Measurements from ENCODE around the gene PDE4B. TPM values are rescaled to one million over a fixed set of nuclear protein-coding genes. Genes with fewer than 3 reads are reported as not detected.

The PDE4B gene
- total RNA-seq, 4 donors from 2014 or later, result 3.7 to 16.6 (median 5.1) TPM

GRCh38 chr1:66346873-66347272, 554.2 kb downstream of the PDE4B start:
- 96% methylated on average over 3 of the region's 3 CpGs for WGBS
- Histone ChIP-seq H3K36me3 (no peaks in the 10 kb centered on the region), H3K4me3 (no peak overlapping the region), H3K27ac (replicated peaks in 1 of 4) (no peak overlapping the region), H3K4me1 (peaks cover 29 to 43% (median 30%) of the 10 kb centered on the region in 4 donors), H3K27me3 (no peaks in the 10 kb centered on the region), H3K9me3 (no peaks in the 10 kb centered on the region)
- DNase-seq (ENCODE audit: extremely low spot score), result no peak
- intact Hi-C loops (cut with DNase I), result no loop called here
- no peak for TF ChIP-seq POLR2AphosphoS5 (IDR thresholded peaks at IDR 0.05)
- no peak for TF ChIP-seq CTCF (IDR thresholded peaks at IDR 0.05)
- no peak for TF ChIP-seq EP300 (IDR thresholded peaks at IDR 0.05)
- TF ChIP-seq POLR2A (IDR thresholded peaks at IDR 0.05; ENCODE audit: low read depth), result no peak

DNA sequence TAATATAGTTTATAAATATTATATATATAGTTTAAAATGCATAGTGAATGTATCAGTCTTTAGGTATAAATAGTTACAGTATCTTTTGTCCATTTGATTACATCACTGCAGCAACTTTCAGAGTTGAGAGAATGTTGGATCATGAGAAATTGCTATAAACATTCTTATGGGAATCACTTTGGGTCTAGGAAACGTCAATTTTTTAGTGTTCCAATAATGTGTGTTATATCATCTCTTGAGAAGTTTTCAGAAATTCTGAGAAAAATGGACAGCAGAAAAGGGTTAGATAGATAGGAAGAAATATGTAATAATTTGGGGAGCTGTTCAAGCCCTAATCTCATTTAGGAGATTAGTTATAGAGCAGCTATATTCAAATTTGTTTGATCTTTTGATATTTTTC, 556.1 kb downstream of the PDE4B start:
- TF ChIP-seq POLR2AphosphoS5 (IDR thresholded peaks at IDR 0.05) (no peak), CTCF (IDR thresholded peaks at IDR 0.05) (no peak), POLR2A (IDR thresholded peaks at IDR 0.05; ENCODE audit: low read depth) (no peak), EP300 (IDR thresholded peaks at IDR 0.05) (no peak)
- intact Hi-C loops (cut with DNase I), result no loop called here
- H3K36me3 ChIP-seq, result no peaks in the 10 kb centered on the region
- H3K27ac ChIP-seq (replicated peaks in 1 of 4), result peak overlapping the region in 1 of 4 donors; percentile 65
- H3K27me3 ChIP-seq, result no peaks in the 10 kb centered on the region
- H3K9me3 ChIP-seq, result no peaks in the 10 kb centered on the region
- no peak for DNase-seq (ENCODE audit: extremely low spot score)
- 70% methylated on average over 1 of the region's 1 CpG for WGBS
- H3K4me3 ChIP-seq, result no peak overlapping the region
- H3K4me1 ChIP-seq, result peaks cover 45 to 55% (median 47%) of the 10 kb centered on the region in 4 donors

DNA sequence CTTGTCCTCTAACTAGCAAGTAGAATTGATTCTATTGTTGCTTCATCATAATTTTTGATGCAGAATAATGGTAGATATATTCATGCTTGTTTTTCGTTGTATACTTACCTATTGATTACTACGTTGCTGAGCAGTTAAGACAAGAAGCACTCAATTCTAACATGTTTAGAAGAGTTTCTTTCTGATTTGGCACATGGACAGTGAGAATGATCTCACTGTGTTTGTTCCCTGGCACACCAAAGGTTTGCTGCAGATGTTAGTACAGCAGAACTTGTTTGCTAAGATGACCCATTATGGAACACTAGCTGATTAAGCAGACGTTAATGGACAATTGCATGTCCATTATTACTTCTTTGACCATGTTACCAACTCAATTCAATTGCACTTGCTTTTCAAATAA, 556.5 kb downstream of the PDE4B start:
- peaks cover 46 to 55% (median 49%) of the 10 kb centered on the region in 4 donors for H3K4me1 ChIP-seq
- WGBS, result 59% methylated on average over 3 of the region's 3 CpGs
- TF ChIP-seq POLR2AphosphoS5 (IDR thresholded peaks at IDR 0.05), result no peak
- TF ChIP-seq CTCF (IDR thresholded peaks at IDR 0.05), result no peak
- TF ChIP-seq EP300 (IDR thresholded peaks at IDR 0.05), result no peak
- no peak for TF ChIP-seq POLR2A (IDR thresholded peaks at IDR 0.05; ENCODE audit: low read depth)
- intact Hi-C loops (cut with DNase I), result no loop called here
- DNase-seq (ENCODE audit: extremely low spot score), result no peak
- no peaks in the 10 kb centered on the region for H3K9me3 ChIP-seq
- H3K4me3 ChIP-seq, result no peak overlapping the region
- H3K27ac ChIP-seq (replicated peaks in 1 of 4), result peak overlapping the region in 2 of 4 donors; percentile 28 to 65
- H3K36me3 ChIP-seq, result no peaks in the 10 kb centered on the region
- H3K27me3 ChIP-seq, result no peaks in the 10 kb centered on the region

GRCh38 chr1:66350001-66350547, 557.4 kb downstream of the PDE4B start:
- intact Hi-C loops (cut with DNase I), result no loop called here
- H3K27ac ChIP-seq (replicated peaks in 1 of 4), result peak overlapping the region; percentile 28 to 65 (median 44)
- H3K27me3 ChIP-seq, result no peaks in the 10 kb centered on the region
- H3K4me1 ChIP-seq, result peaks cover 52 to 61% (median 52%) of the 10 kb centered on the region in 4 donors
- no peaks in the 10 kb centered on the region for H3K9me3 ChIP-seq
- H3K4me3 ChIP-seq, result peak overlapping the region in 3 of 4 donors; percentile 11 to 19 (median 15)
- no peaks in the 10 kb centered on the region for H3K36me3 ChIP-seq
- WGBS, result 41% methylated on average over 6 of the region's 6 CpGs
- no peak for DNase-seq (ENCODE audit: extremely low spot score)
- no peak for TF ChIP-seq CTCF (IDR thresholded peaks at IDR 0.05)
- TF ChIP-seq POLR2A (IDR thresholded peaks at IDR 0.05; ENCODE audit: low read depth), result no peak
- TF ChIP-seq POLR2AphosphoS5 (IDR thresholded peaks at IDR 0.05), result peak; percentile 26 to 53
- no peak for TF ChIP-seq EP300 (IDR thresholded peaks at IDR 0.05)

DNA sequence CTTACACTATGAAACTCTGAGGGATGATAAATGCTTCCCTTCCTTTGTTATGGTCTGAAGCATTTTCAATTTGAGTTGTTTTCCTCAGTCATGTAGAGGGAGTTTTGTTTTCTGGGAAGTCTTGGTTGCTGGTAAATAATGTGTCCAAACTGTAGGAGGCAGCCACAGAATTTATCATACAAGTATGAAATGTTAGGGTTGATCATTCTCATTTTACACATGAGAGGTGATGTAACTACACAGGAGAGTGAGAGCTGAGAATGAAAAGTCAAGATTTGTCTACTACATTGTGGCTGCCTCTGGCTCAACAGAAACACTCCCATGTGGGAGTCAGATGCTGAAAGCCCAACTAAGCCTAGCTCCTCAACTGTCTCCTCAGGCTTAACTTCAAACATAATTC, 558.8 kb downstream of the PDE4B start:
- Histone ChIP-seq H3K9me3 (no peaks in the 10 kb centered on the region), H3K27ac (replicated peaks in 1 of 4) (peak overlapping the region in 3 of 4 donors; percentile 5 to 32 (median 6)), H3K4me3 (no peak overlapping the region), H3K27me3 (no peaks in the 10 kb centered on the region), H3K36me3 (no peaks in the 10 kb centered on the region), H3K4me1 (peaks cover 52 to 61% (median 57%) of the 10 kb centered on the region in 4 donors)
- DNase-seq (ENCODE audit: extremely low spot score), result no peak
- TF ChIP-seq CTCF (IDR thresholded peaks at IDR 0.05), result no peak
- no peak for TF ChIP-seq POLR2AphosphoS5 (IDR thresholded peaks at IDR 0.05)
- TF ChIP-seq POLR2A (IDR thresholded peaks at IDR 0.05; ENCODE audit: low read depth), result no peak
- TF ChIP-seq EP300 (IDR thresholded peaks at IDR 0.05), result no peak
- intact Hi-C loops (cut with DNase I), result no loop called here

Measured in esophagus muscularis mucosa (tissue), 4 donors.